GM21737 (cell line): ENCODE data around the gene LRRC49.

Experiments
- ATAC-seq: cut with Tn5 transposase; IDR thresholded peaks from one replicate; pipeline ENCODE4 v1.9.1; 2021; ENCODE audit warnings: mild to moderate bottlenecking, moderate library complexity; ENCODE audit not compliant: unreplicated experiment

Gene LRRC49

DNA sequence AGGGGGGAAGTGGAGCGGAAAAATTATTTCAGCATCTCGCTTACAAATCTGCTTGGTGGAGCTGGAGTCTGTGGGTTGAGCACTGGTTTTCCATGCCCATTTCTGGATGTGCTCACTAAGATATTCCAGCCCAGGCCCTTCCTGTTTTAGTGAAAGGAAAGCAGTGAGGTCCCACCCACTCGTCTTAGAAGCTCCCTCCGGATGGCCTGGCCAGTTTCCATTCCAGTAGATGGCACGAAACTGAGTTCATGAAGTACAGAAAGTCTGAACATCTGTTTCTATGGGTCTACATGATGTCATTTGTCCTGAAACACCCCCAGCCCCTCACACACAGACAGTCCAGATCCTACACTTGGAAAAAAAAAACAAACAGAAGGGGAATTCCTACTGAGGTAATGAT is 190.7 kb downstream of the LRRC49 start:
- ATAC-seq: no peak

DNA sequence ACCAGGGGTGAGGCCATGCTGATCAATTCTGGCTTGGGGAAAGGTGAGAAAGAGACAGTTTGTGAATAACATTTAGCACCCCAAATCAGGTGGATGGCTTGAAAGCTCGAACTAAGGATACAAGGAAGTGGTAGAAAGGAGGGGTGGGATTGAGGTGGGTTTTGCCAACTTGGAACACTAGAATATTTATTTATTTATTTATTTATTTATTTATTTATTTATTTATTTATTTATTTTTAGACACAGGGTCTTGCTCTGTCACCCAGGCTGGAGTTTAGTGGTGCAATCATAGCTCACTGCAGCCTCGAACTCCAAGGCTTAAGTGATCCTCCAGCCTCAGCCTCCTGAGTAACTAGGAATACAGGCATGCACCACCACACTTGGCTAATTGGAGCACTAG is 191.6 kb downstream of the LRRC49 start:
- no peak for ATAC-seq

DNA sequence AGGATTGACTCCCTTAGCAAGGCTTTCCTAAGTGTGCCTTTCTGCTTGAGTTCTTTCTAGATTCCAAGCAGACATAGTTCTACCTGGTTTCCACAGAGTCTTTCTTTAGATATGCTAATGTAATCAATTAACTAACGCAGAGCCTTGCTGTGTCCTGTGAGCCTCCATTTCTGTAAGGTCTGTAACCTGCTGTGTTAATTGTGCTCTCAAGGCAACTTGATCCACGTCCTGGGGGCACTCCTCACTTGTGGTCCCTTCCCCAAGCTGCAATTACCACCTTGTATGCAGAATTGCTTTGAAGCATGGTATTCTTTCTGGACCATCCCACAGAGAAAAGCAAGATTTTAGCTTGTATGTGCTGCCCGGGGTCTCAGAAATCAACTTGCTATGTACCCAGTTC is 193.2 kb downstream of the LRRC49 start:
- ATAC-seq: no peak

DNA sequence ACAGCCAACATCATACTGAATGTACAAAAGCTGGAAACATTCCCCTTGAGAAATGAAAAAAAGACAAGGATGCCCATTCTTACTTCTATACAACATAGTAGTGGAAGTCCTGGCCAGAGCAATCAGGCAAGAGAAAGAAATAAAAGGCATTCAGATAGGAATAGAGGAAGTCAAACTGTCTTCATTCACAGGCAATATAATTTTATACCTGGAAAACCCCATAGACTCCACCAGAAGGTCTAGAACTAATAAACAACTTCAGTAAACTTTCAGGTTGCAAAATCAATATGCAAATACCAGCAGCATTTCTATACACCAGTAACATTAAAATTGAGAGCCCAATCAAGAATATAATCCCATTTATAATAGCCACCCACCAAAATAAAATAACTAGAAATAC is 195.5 kb downstream of the LRRC49 start:
- ATAC-seq: no peak

- no peak for ATAC-seq
Observed at GRCh38 chr15:71088683-71089082, 196.1 kb downstream of the LRRC49 start.

DNA sequence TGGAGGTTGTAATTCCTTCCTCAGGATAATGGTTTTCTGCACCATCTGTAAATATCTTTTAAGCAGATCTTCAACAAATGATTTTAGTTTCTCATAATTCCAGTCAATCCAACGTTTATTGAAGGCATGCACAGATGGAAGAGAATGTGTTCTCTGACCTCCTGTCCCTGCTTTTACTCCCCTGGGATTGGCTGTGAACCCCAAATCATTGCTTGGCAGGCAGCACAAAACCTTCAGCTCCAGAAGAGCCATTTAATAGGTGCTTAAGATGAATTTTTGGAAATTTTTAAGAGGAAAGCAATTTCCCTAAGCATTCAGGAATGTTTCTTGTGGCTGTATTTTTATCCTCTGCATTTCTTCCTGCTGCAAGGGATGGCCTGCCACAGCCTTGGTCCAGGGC is 197.2 kb downstream of the LRRC49 start:
- no peak for ATAC-seq

- no peak for ATAC-seq
Observed at GRCh38 chr15:71091601-71092000, 199.0 kb downstream of the LRRC49 start.

GRCh38 chr15:71092056-71092600 is 199.5 kb downstream of the LRRC49 start:
- no peak for ATAC-seq

DNA sequence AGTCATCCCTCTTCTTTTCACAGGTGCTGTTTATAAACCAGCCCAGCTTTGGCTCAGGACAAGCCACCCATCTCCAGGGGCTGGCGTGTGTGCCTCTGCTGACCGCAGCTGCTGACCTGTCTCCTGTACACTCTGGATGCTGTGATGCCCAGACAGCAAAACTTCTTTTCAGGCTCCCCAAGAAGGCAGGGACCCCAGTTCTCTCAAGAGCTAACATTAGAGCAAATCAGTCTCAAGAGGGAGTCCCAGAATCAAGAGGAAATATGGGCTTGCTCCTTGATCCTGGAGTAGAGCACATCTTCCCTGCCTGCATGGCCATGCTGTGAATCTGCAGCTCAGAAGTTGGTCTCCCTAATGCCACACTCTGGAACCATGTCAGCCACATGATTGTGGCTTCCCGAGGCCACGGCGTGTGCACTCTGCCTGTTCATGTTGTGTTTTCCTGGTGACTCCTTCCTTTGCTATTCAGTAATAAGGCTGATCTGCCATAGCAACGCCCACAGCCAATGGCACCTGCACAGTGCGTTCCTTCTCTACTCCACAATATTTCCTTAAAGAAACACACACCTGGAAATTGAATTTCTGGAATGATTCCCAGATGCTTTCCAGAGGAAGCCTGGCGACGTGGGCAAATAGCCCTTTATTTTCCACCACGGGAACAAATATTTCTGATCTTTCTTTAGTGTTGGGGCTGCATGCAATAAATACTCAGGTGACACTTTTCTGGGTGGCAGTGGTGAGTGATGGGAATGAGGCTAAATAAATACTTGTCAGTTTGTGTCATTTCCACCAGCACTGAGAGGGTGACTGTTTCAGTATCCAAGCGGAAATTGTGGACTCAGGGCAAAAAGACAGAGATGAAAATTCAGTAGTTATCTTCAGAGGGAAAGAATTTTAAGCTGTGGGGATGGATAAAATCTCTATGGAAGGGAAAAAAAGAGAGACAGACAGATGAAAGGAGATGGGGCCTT is 200.7 kb downstream of the LRRC49 start:
- ATAC-seq: no peak

DNA sequence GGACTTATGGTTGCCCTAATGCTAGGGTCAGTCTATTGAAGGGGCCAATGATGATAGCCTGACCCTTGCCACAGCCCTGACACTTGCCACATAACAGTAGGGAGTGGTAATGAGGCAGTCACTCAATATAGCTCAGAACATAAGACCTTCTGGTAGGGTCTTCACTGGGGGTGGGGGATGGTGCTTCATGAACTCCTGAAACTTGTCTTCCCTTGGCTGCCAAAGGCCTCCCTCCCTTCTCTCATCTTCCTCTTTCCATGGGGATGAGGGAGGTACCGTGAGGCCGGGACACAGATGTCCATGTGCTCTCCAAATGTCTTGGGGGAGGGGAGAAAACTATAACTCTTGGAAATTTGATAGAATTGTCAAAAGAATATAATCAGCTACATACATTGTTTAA is 201.5 kb downstream of the LRRC49 start:
- ATAC-seq: no peak

DNA sequence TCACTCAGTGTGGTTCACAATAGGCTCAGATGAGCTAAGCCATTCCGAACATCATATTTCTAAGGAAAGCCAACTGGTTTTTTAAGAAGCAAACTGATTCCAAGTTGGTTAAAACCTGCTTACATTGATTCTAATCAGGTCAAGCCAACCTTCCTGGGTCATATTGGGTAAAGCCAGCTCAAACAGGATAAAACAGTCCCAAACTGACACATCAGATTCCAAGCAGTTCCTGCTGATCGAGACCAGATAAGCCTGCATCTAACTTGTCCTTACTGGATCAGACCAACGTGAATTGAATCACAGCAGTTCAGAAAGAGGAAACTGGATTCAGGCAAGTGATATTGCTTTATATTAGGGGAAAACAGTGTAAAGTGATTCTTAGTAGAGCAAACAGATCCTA is 204.1 kb downstream of the LRRC49 start:
- ATAC-seq: no peak

DNA sequence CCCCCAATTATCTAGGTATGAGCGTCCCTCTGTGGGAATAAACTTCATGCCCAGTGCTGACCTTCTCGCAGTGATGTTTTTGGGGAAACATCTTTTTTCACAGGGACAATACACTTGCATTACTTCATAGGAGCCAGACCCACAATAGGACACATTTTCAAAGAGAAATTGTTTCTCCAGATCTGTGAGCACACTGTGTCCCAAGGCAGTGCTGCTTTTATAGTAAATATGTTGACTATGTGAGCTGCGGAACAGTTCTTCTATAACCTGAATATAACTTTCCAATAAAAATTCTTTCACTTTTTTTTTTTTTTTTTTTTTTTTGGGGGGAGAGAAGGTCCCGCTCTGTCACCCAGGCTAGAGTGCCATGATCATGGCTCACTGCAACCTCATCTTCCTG is 205.3 kb downstream of the LRRC49 start:
- no peak for ATAC-seq

DNA sequence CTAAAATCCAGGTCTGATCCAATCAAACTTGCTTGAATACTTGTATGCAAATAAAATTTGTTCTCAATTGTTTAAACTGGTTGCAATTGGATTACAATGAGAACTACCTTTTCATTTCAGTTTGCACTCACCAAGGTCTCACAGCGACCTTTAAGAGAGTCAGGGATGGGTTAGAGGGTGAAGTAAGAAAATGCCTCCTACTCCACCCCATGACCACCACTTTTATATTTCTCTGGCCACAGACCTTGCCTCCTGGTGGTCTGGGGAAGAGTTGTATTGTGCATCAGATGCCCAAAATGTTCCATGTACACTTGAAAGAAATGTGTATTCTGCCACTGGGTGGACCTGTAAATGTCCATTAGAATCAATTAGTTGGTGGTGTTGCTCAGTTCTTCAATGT is 206.3 kb downstream of the LRRC49 start:
- ATAC-seq: no peak
